Measurements from ENCODE around the gene DDX23. TPM values are rescaled to one million over a fixed set of nuclear protein-coding genes. Genes with fewer than 3 reads are reported as not detected.

Gene DDX23
- total and polyA plus RNA-seq, 2 of the 4 experiments (the other 2 are of a cell fraction) = 61.8 to 81.9 TPM

DNA sequence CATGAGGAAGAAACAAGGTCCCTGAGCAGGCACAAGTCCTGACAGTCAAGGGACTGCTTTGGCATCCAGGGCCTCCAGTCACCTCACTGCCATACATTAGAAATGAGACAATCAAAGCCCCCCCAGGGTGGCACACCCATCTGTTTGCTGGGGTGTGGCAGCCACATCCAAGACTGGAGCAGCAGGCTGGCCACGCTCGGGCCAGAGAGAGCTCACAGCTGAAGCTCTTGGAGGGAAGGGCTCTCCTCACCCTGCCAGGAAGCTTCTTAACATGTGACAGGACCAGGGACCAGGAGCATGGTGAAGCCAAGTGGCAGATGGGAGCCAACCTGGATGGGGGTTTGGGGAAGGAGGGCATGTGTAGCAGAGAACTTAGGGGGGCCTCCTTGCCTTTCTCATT is 23.7 kb downstream of the DDX23 start:
- H3K4me1 ChIP-seq (ENCODE audit: control insufficient read depth, insufficient read depth, low read length) = no peaks in the 10 kb centered on the region
- in situ Hi-C loops (cut with MboI; ENCODE audit: low sequenced_read_pairs) = no loop called here
- no peaks in the 10 kb centered on the region for H3K9me3 ChIP-seq (ENCODE audit: control insufficient read depth, insufficient read depth, low read length)
- H2AFZ ChIP-seq (replicated peaks; ENCODE audit: low read length, poor library complexity) = no peak overlapping the region
- CTCF ChIA-PET = interaction anchor here (0.6 kb wide), 1 partner anchor 171 kb away, joined by 5 read pairs; no protein-coding TSS in a partner anchor
- H3K4me3 ChIP-seq (ENCODE audit: insufficient read depth, low read depth, low read length) = no peak overlapping the region
- DNase-seq = no peak
- BruUV-seq (replicated peaks) = TSS peak; percentile 80
- no peak overlapping the region for H2BK20ac ChIP-seq (ENCODE audit: low read depth, low read length)
- H3K4me2 ChIP-seq (ENCODE audit: low read depth, low read length) = no peak overlapping the region
- no peak overlapping the region for H3K4ac ChIP-seq (ENCODE audit: low read depth, low read length)
- no peak overlapping the region for H2BK5ac ChIP-seq (ENCODE audit: low read depth, low read length, poor library complexity, severe bottlenecking)
- no peak overlapping the region for H3K27ac ChIP-seq (ENCODE audit: insufficient read depth, low read length)
- H3K27me3 ChIP-seq (ENCODE audit: control insufficient read depth, insufficient read depth, low read length) = no peaks in the 10 kb centered on the region
- H4K20me1 ChIP-seq (ENCODE audit: insufficient read depth, low read length) = peaks cover 27% of the 10 kb centered on the region
- H2AK9ac ChIP-seq (replicated peaks; ENCODE audit: low read depth, low read length, poor library complexity) = no peak overlapping the region
- H4K91ac ChIP-seq (ENCODE audit: insufficient read depth, low read depth, low read length) = no peak overlapping the region
- H2BK15ac ChIP-seq (ENCODE audit: low read depth, low read length) = no peak overlapping the region
- no peak overlapping the region for H4K5ac ChIP-seq (ENCODE audit: low read depth, low read length)
- no peak overlapping the region for H2AK5ac ChIP-seq (ENCODE audit: low read depth, low read length)
- no peak overlapping the region for H2BK120ac ChIP-seq (ENCODE audit: low read depth, low read length)
- TF ChIP-seq MAZ (IDR thresholded peaks at IDR 0.05; ENCODE audit: borderline replicate concordance, low read depth, low read length) = no peak
- TF ChIP-seq RFX5 (IDR thresholded peaks at IDR 0.05; ENCODE audit: low read depth, low read length) = no peak
- TF ChIP-seq, protein P1, sequence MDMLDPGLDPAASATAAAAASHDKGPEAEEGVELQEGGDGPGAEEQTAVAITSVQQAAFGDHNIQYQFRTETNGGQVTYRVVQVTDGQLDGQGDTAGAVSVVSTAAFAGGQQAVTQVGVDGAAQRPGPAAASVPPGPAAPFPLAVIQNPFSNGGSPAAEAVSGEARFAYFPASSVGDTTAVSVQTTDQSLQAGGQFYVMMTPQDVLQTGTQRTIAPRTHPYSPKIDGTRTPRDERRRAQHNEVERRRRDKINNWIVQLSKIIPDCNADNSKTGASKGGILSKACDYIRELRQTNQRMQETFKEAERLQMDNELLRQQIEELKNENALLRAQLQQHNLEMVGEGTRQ (IDR thresholded peaks at IDR 0.05; ENCODE audit: low read depth, low read length) = no peak
- no peak for TF ChIP-seq MXI1 (IDR thresholded peaks at IDR 0.05; ENCODE audit: borderline replicate concordance, low read depth, low read length)
- no peak for TF ChIP-seq FOS (IDR thresholded peaks at IDR 0.05; ENCODE audit: low read depth, low read length)
- TF ChIP-seq RAD21 (IDR thresholded peaks at IDR 0.05; ENCODE audit: low read length) = no peak
- TF ChIP-seq CHD1 (IDR thresholded peaks at IDR 0.05; ENCODE audit: low read depth, low read length) = no peak
- TF ChIP-seq POLR2A (IDR thresholded peaks at IDR 0.05; ENCODE audit: low read depth, low read length) = no peak
- TF ChIP-seq BHLHE40 (IDR thresholded peaks at IDR 0.05; ENCODE audit: low read depth, low read length) = no peak
- no peak for TF ChIP-seq CTCF (conservative IDR thresholded peaks at IDR 0.05; ENCODE audit: low read depth, low read length)
- TF ChIP-seq RCOR1 (IDR thresholded peaks at IDR 0.05; ENCODE audit: insufficient replicate concordance, low read length) = no peak
- no peak for TF ChIP-seq MAFK (IDR thresholded peaks at IDR 0.05; ENCODE audit: low read depth, low read length)
- TF ChIP-seq SMC3 (IDR thresholded peaks at IDR 0.05; ENCODE audit: low read depth, low read length) = no peak
- TF ChIP-seq NFE2L2 (IDR thresholded peaks at IDR 0.05; ENCODE audit: low read depth, low read length) = no peak
- TF ChIP-seq, protein P2, sequence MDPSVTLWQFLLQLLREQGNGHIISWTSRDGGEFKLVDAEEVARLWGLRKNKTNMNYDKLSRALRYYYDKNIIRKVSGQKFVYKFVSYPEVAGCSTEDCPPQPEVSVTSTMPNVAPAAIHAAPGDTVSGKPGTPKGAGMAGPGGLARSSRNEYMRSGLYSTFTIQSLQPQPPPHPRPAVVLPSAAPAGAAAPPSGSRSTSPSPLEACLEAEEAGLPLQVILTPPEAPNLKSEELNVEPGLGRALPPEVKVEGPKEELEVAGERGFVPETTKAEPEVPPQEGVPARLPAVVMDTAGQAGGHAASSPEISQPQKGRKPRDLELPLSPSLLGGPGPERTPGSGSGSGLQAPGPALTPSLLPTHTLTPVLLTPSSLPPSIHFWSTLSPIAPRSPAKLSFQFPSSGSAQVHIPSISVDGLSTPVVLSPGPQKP (IDR thresholded peaks at IDR 0.05; ENCODE audit: borderline replicate concordance, low read depth, low read length) = no peak
- no peak for TF ChIP-seq CEBPB (IDR thresholded peaks at IDR 0.05; ENCODE audit: low read depth, low read length)
- no peak overlapping the region for H3K56ac ChIP-seq (ENCODE audit: extremely low read depth, insufficient read depth, low read length)
- no peaks in the 10 kb centered on the region; the same call in none of the 2 replicates for H3K9me1 ChIP-seq (ENCODE audit: insufficient read depth, low read length)
- POLR2A ChIA-PET (ENCODE audit: unreplicated experiment) = no interaction called here
- no peak overlapping the region for H3K14ac ChIP-seq (replicated peaks; ENCODE audit: low read depth, low read length)
- 86% methylated on average over 2 of the region's 2 CpGs; no CpG with 5 or more reads in 1 of the 2 experiments for WGBS, 2 experiments (ENCODE audit: extremely low coverage in 2 of 2, insufficient read length in 1 of 2)
- no peak overlapping the region for H3K18ac ChIP-seq (ENCODE audit: low read depth, low read length)
- dilution Hi-C loops (cut with HindIII; ENCODE audit: low sequenced_read_pairs, unreplicated experiment) = no loop called here
- H3K79me1 ChIP-seq (ENCODE audit: low read depth in 1 of 2, low read length in 2 of 2) = peaks cover 0 to 13% of the 10 kb centered on the region in 2 experiments; a peak in 2 of 4 replicates
- no peak overlapping the region for H3K23ac ChIP-seq (ENCODE audit: low read depth, low read length)
- no peak for ATAC-seq (ENCODE audit: low read depth)
- no peak overlapping the region for H3K9ac ChIP-seq (ENCODE audit: low read depth, low read length)
- peaks cover 97% of the 10 kb centered on the region for H3K36me3 ChIP-seq (ENCODE audit: control insufficient read depth, insufficient read depth, low read length)
- intact Hi-C loops (cut with micrococcal nuclease) = no loop called here
- no peak overlapping the region for H4K8ac ChIP-seq (ENCODE audit: low read depth in 2 of 2, low read length in 2 of 2)
